SH-SY5Y (cell line): ENCODE results near the gene TMEM101.

ENCODE experiments used
- GATA2 ChIP-seq: IDR thresholded peaks from 2 replicates; pipeline ENCODE4 v1.6.1; 2011; ENCODE audit warnings: mild to moderate bottlenecking, low read depth, low read length
- GATA3 ChIP-seq: IDR thresholded peaks from 2 replicates; pipeline ENCODE4 v1.6.1; 2011; ENCODE audit warnings: low read depth, mild to moderate bottlenecking, low read length, moderate library complexity

- TF ChIP-seq GATA2: no peak
- no peak for TF ChIP-seq GATA3
Measured at GRCh38 chr17:44001461-44001920, 13.3 kb downstream of the TMEM101 start.
